Cardiac fibroblast (primary cell): ENCODE measurements around the gene ANTXRL.
"Not testable (repeated sequence)": the region's sequence is repeated elsewhere in the genome, so short reads cannot be mapped to it uniquely, and the experiment has no call there.

Experiments
- DNase-seq, 2 donors: peaks; one replicate each; pipeline versions ENCODE4 v3.0.0 to v3.0.0-alpha.2; 2010; ENCODE audit warnings: low read depth in 2 of 2
- H3K4me3 ChIP-seq, 2 donors: replicated peaks in 1 of 2; 1 replicate in 1 of 2; 2 replicates in 1 of 2; pipeline ENCODE4 v1.5.1; 2011; ENCODE audit warnings: low read depth in 2 of 2, low read length in 2 of 2, mild to moderate bottlenecking in 2 of 2, moderate library complexity in 1 of 2
- CTCF ChIP-seq: IDR thresholded peaks from one replicate; pipeline ENCODE4 v1.5.1; 2011; ENCODE audit warnings: low read depth, mild to moderate bottlenecking, low read length, inconsistent platforms

ANTXRL gene

GRCh38 chr10:46327685-46328084, 40.9 kb downstream of the ANTXRL start:
- H3K4me3 ChIP-seq, result no peak overlapping the region
- no peak for TF ChIP-seq CTCF
- DNase-seq, result no peak

- no peak for DNase-seq
- TF ChIP-seq CTCF, result no peak
- no peak overlapping the region for H3K4me3 ChIP-seq
Observed at GRCh38 chr10:46328853-46329689, 42.3 kb downstream of the ANTXRL start.

- no peak for DNase-seq
- no peak for TF ChIP-seq CTCF
- no peak overlapping the region for H3K4me3 ChIP-seq
Observed at GRCh38 chr10:46329690-46330016, 42.9 kb downstream of the ANTXRL start.

GRCh38 chr10:46330894-46331293, 44.1 kb downstream of the ANTXRL start:
- no peak overlapping the region for H3K4me3 ChIP-seq
- DNase-seq, result no peak
- no peak for TF ChIP-seq CTCF

- H3K4me3 ChIP-seq, DNase-seq: not testable (repeated sequence)
Observed at GRCh38 chr10:46365484-46365883, 78.7 kb downstream of the ANTXRL start.

- not testable (repeated sequence) for DNase-seq, H3K4me3 ChIP-seq
Observed at GRCh38 chr10:46367209-46367608, 80.4 kb downstream of the ANTXRL start.

- not testable (repeated sequence) for DNase-seq
Observed at GRCh38 chr10:46367666-46368240, 81.0 kb downstream of the ANTXRL start.

GRCh38 chr10:46368956-46369355, 82.2 kb downstream of the ANTXRL start:
- H3K4me3 ChIP-seq, DNase-seq: not testable (repeated sequence)

More at GRCh38 chr10:46367666-46368240, 81.0 kb downstream of the ANTXRL start:
- H3K4me3 ChIP-seq, result not testable (repeated sequence)

- DNase-seq, H3K4me3 ChIP-seq: not testable (repeated sequence)
Observed at GRCh38 chr10:46374410-46374809, 87.6 kb downstream of the ANTXRL start.

GRCh38 chr10:46375406-46375805, 88.6 kb downstream of the ANTXRL start, which contains the start of gene ANXA8L1:
TSS of gene ANXA8L1 (plus strand) at chr10:46375776. CDS start at chr10:46375852, 76 bp downstream.
- not testable (repeated sequence) for DNase-seq, H3K4me3 ChIP-seq

GRCh38 chr10:46377022-46377421, 90.2 kb downstream of the ANTXRL start:
- not testable (repeated sequence) for H3K4me3 ChIP-seq, DNase-seq

GRCh38 chr10:46377651-46378050, 90.9 kb downstream of the ANTXRL start:
- H3K4me3 ChIP-seq, DNase-seq: not testable (repeated sequence)

- not testable (repeated sequence) for DNase-seq, H3K4me3 ChIP-seq
Observed at GRCh38 chr10:46378108-46378507, 91.3 kb downstream of the ANTXRL start.
